Nephron progenitor cell (in vitro differentiated cells): ENCODE measurements around the gene SERPINB3.
"Not testable (repeated sequence)": the region's sequence is repeated elsewhere in the genome, so short reads cannot be mapped to it uniquely, and the experiment has no call there.

Experiments used
- DNase-seq: peaks from one replicate; pipeline ENCODE4 v3.0.0; 2021
- H3K27ac Mint-ChIP-seq: 2 replicates; pipeline ENCODE4 v1.8.0; 2021; ENCODE audit warnings: mild to moderate bottlenecking, moderate library complexity, mixed read lengths
- H3K27me3 Mint-ChIP-seq: 2 replicates; pipeline ENCODE4 v1.8.0; 2021; ENCODE audit warnings: mild to moderate bottlenecking, low read depth, mixed read lengths; ENCODE audit not compliant: poor library complexity
- H3K36me3 Mint-ChIP-seq: 2 replicates; pipeline ENCODE4 v1.8.0; 2021; ENCODE audit warnings: low read depth, mixed read lengths
- H3K4me1 Mint-ChIP-seq: 2 replicates; pipeline ENCODE4 v1.8.0; 2021; ENCODE audit warnings: mixed read lengths
- H3K4me3 Mint-ChIP-seq: 2 replicates; pipeline ENCODE4 v1.8.0; 2021; ENCODE audit warnings: mild to moderate bottlenecking, moderate library complexity, mixed read lengths
- H3K9me3 Mint-ChIP-seq: 2 replicates; pipeline ENCODE4 v1.8.0; 2021; ENCODE audit warnings: mild to moderate bottlenecking, moderate library complexity, mixed read lengths
- CTCF ChIP-seq: fragments of 200-600 bp; sonication (generic); IDR thresholded peaks from 2 replicates; pipeline ENCODE4 v1.5.0; 2021; ENCODE audit warnings: antibody characterized with exemption

SERPINB3 gene

GRCh38 chr18:63661750-63662149 is at the start of gene SERPINB3:
Gene SERPINB3, minus strand, starts transcription at chr18:63661893. Its CDS starts 677 bp downstream, at chr18:63661216.
- not testable (repeated sequence) for H3K27ac Mint-ChIP-seq, H3K4me3 Mint-ChIP-seq, H3K4me1 Mint-ChIP-seq

GRCh38 chr18:63708650-63709049 is 47.0 kb upstream of the SERPINB3 start:
- H3K27ac Mint-ChIP-seq = no peak overlapping the region
- H3K36me3 Mint-ChIP-seq = no peaks in the 10 kb centered on the region
- H3K4me1 Mint-ChIP-seq = no peaks in the 10 kb centered on the region
- H3K4me3 Mint-ChIP-seq = no peak overlapping the region
- DNase-seq = no peak
- H3K9me3 Mint-ChIP-seq = peaks cover 13% of the 10 kb centered on the region
- H3K27me3 Mint-ChIP-seq = peaks cover 7% of the 10 kb centered on the region
- TF ChIP-seq CTCF = no peak

More at GRCh38 chr18:63661750-63662149, at the start of gene SERPINB3:
- peaks cover 11% of the 10 kb centered on the region for H3K9me3 Mint-ChIP-seq
- H3K27me3 Mint-ChIP-seq, H3K36me3 Mint-ChIP-seq, DNase-seq: not testable (repeated sequence)

- no peak overlapping the region for H3K27ac Mint-ChIP-seq
Measured at GRCh38 chr18:63707816-63708215, 46.1 kb upstream of the SERPINB3 start.

GRCh38 chr18:63705401-63705800 is 43.7 kb upstream of the SERPINB3 start:
- no peaks in the 10 kb centered on the region for H3K4me1 Mint-ChIP-seq
- TF ChIP-seq CTCF = no peak

More at GRCh38 chr18:63707816-63708215, 46.1 kb upstream of the SERPINB3 start:
- H3K9me3 Mint-ChIP-seq = peaks cover 5% of the 10 kb centered on the region
- no peak for TF ChIP-seq CTCF
- H3K27me3 Mint-ChIP-seq = peaks cover 7% of the 10 kb centered on the region
- no peaks in the 10 kb centered on the region for H3K36me3 Mint-ChIP-seq
- H3K4me3 Mint-ChIP-seq = no peak overlapping the region
- no peak for DNase-seq
- H3K4me1 Mint-ChIP-seq = no peaks in the 10 kb centered on the region

GRCh38 chr18:63702660-63703059 is 41.0 kb upstream of the SERPINB3 start, which contains the start of gene SERPINB11:
Gene SERPINB11, plus strand, starts transcription at chr18:63702960. Its CDS starts 7,234 bp downstream, at chr18:63710194.
- no peak within 1 kb of the TSS for H3K27ac Mint-ChIP-seq
- no peaks in the 10 kb centered on the region for H3K36me3 Mint-ChIP-seq
- H3K9me3 Mint-ChIP-seq = no peaks in the 10 kb centered on the region
- peaks cover 10% of the 10 kb centered on the region for H3K27me3 Mint-ChIP-seq
- H3K4me3 Mint-ChIP-seq = no peak within 1 kb of the TSS
- no peaks in the 10 kb centered on the region for H3K4me1 Mint-ChIP-seq
- TF ChIP-seq CTCF = no peak
- no peak for DNase-seq

More at GRCh38 chr18:63705401-63705800, 43.7 kb upstream of the SERPINB3 start:
- no peaks in the 10 kb centered on the region for H3K9me3 Mint-ChIP-seq
- no peak overlapping the region for H3K4me3 Mint-ChIP-seq
- no peak for DNase-seq
- H3K36me3 Mint-ChIP-seq = no peaks in the 10 kb centered on the region
- H3K27me3 Mint-ChIP-seq = peaks cover 10% of the 10 kb centered on the region
- H3K27ac Mint-ChIP-seq = no peak overlapping the region

GRCh38 chr18:63701952-63702351 is 40.3 kb upstream of the SERPINB3 start:
- H3K27me3 Mint-ChIP-seq = peaks cover 10% of the 10 kb centered on the region
- no peak for DNase-seq
- no peak overlapping the region for H3K27ac Mint-ChIP-seq
- no peak for TF ChIP-seq CTCF
- H3K4me1 Mint-ChIP-seq = no peaks in the 10 kb centered on the region
- no peaks in the 10 kb centered on the region for H3K9me3 Mint-ChIP-seq
- no peak overlapping the region for H3K4me3 Mint-ChIP-seq
- no peaks in the 10 kb centered on the region for H3K36me3 Mint-ChIP-seq
